GM12892 (cell line): Measurements from ENCODE around the gene ZNF366.

Experiments
- POLR2A ChIP-seq: IDR thresholded peaks from 2 replicates; pipeline ENCODE4 v1.6.1; 2011; ENCODE audit warnings: low read depth, low read length, control low read depth
- POLR2AphosphoS5 ChIP-seq: IDR thresholded peaks from 2 replicates; pipeline ENCODE4 v1.6.1; 2011; ENCODE audit warnings: low read depth, low read length, control low read depth
- TAF1 ChIP-seq: IDR thresholded peaks from 2 replicates; pipeline ENCODE4 v1.6.1; 2011; ENCODE audit warnings: low read depth, mild to moderate bottlenecking, control low read depth, low read length, borderline replicate concordance

DNA sequence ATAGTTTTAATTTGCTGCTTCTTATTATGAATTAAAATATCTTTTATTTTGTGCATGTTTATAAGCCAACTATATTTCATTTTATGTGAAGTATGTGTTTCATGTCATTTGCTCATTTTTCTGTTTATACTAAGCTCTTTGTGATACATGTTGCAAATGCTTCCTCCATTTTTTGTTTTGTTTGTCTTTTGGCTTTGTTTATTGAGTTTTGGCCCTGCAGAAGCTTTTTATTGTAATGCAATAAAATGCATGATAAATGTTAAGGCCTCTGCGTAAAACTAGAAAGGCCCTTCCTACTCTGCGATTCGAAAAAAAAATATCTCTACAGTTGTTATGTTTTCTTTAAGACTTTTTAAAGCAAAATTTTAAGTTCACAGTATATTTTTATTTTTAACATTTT is 9.4 kb downstream of the ZNF366 start:
- TF ChIP-seq POLR2A (no peak), TAF1 (no peak), POLR2AphosphoS5 (no peak)
